ENCODE measurements around the gene SYNGAP1. TPM values are rescaled to one million over a fixed set of nuclear protein-coding genes. Genes with fewer than 3 reads are reported as not detected.
"Not testable (repeated sequence)": the region's sequence is repeated elsewhere in the genome, so short reads cannot be mapped to it uniquely, and the experiment has no call there.

SYNGAP1 gene
- total RNA-seq = 10 to 100 TPM; 42.0 to 48.2 TPM

- Mint-ChIP-seq H3K27me3 (ENCODE audit: low read depth) (peaks cover 7% of the 10 kb centered on the region), H3K27ac (peak within 1 kb of the TSS; percentile 98), H3K36me3 (ENCODE audit: low read depth) (peaks cover 18% of the 10 kb centered on the region), H3K4me3 (peak within 1 kb of the TSS; percentile 96), H3K4me1 (ENCODE audit: low read depth) (peaks cover 60% of the 10 kb centered on the region), H3K9me3 (ENCODE audit: insufficient read depth) (no peaks in the 10 kb centered on the region)
- CTCF ChIA-PET = interaction anchor here (0.7 to 2.8 kb wide), 7 partner anchors 10 to 430 kb away, joined by 3 to 21 read pairs (median 4); no protein-coding TSS in a partner anchor
- DNase-seq = peak; percentile 62
- ATAC-seq = no peak
- POLR2A ChIA-PET = interaction anchor here (0.6 to 3.1 kb wide), 11 partner anchors 10 to 158 kb away, joined by 3 to 23 read pairs (median 7); partner anchors contain the start of genes B3GALT4, PFDN6, RPS18 and VPS52
These were observed at the start of gene SYNGAP1 for GRCh38 chr6:33419580-33420490. Gene SYNGAP1 (plus strand): TSS chr6:33420065. CDS start chr6:33420265, 200 bp downstream.

- peaks cover 27% of the 10 kb centered on the region for H3K4me1 Mint-ChIP-seq (ENCODE audit: low read depth)
- ATAC-seq; H3K27me3 Mint-ChIP-seq (ENCODE audit: low read depth); H3K9me3 Mint-ChIP-seq (ENCODE audit: insufficient read depth); H3K36me3 Mint-ChIP-seq (ENCODE audit: low read depth); DNase-seq; POLR2A ChIA-PET; H3K4me3 Mint-ChIP-seq; H3K27ac Mint-ChIP-seq: not testable (repeated sequence)
- CTCF ChIA-PET = interaction anchor here (0.7 kb wide), 1 partner anchor 197 kb away, joined by 3 read pairs; no protein-coding TSS in a partner anchor
These were observed 48.0 kb upstream of the SYNGAP1 start for GRCh38 chr6:33371901-33372300.

GRCh38 chr6:33372526-33373123 is 47.2 kb upstream of the SYNGAP1 start:
- Mint-ChIP-seq H3K4me1 (ENCODE audit: low read depth) (peaks cover 31% of the 10 kb centered on the region), H3K4me3 (no peak overlapping the region), H3K9me3 (ENCODE audit: insufficient read depth) (no peaks in the 10 kb centered on the region), H3K27me3 (ENCODE audit: low read depth) (no peaks in the 10 kb centered on the region), H3K27ac (no peak overlapping the region), H3K36me3 (ENCODE audit: low read depth) (no peaks in the 10 kb centered on the region)
- ATAC-seq (no peak), DNase-seq (no peak)
- ChIA-PET CTCF (interaction anchor here (4.7 kb wide), 1 partner anchor 18 kb away, joined by 20 read pairs; no protein-coding TSS in a partner anchor), POLR2A (no interaction called here)

GRCh38 chr6:33373960-33374910 is 45.6 kb upstream of the SYNGAP1 start:
- Mint-ChIP-seq H3K36me3 (ENCODE audit: low read depth) (no peaks in the 10 kb centered on the region), H3K4me3 (peak overlapping the region; percentile 1), H3K27me3 (ENCODE audit: low read depth) (no peaks in the 10 kb centered on the region), H3K27ac (peak overlapping the region; percentile 77), H3K4me1 (ENCODE audit: low read depth) (peaks cover 31% of the 10 kb centered on the region), H3K9me3 (ENCODE audit: insufficient read depth) (no peaks in the 10 kb centered on the region)
- POLR2A ChIA-PET = interaction anchor here (0.6 to 1.6 kb wide), 4 partner anchors 13 to 403 kb away, joined by 3 to 7 read pairs (median 4); no protein-coding TSS in a partner anchor
- DNase-seq = no peak
- ATAC-seq = no peak
- CTCF ChIA-PET = interaction anchor here (0.6 to 4.7 kb wide), 5 partner anchors 9 to 120 kb away, joined by 3 to 20 read pairs (median 4); partner anchors contain the start of gene RGL2

GRCh38 chr6:33375143-33375671 is 44.7 kb upstream of the SYNGAP1 start:
- no peak for ATAC-seq
- DNase-seq = no peak
- Mint-ChIP-seq H3K9me3 (ENCODE audit: insufficient read depth) (no peaks in the 10 kb centered on the region), H3K4me3 (no peak overlapping the region), H3K27me3 (ENCODE audit: low read depth) (no peaks in the 10 kb centered on the region), H3K27ac (no peak overlapping the region), H3K36me3 (ENCODE audit: low read depth) (no peaks in the 10 kb centered on the region), H3K4me1 (ENCODE audit: low read depth) (peaks cover 31% of the 10 kb centered on the region)
- ChIA-PET POLR2A (interaction anchor here (0.9 to 1.6 kb wide), 2 partner anchors 14 to 404 kb away, joined by 3 to 7 read pairs; no protein-coding TSS in a partner anchor), CTCF (interaction anchor here (1.1 to 4.7 kb wide), 4 partner anchors 10 to 336 kb away, joined by 3 to 20 read pairs (median 4); partner anchors contain the start of genes RGL2 and UQCC2)

- POLR2A ChIA-PET = no interaction called here
- H3K9me3 Mint-ChIP-seq (ENCODE audit: insufficient read depth) = no peaks in the 10 kb centered on the region
- no peaks in the 10 kb centered on the region for H3K36me3 Mint-ChIP-seq (ENCODE audit: low read depth)
- no peak for DNase-seq
- peaks cover 6% of the 10 kb centered on the region for H3K27me3 Mint-ChIP-seq (ENCODE audit: low read depth)
- H3K27ac Mint-ChIP-seq = no peak overlapping the region
- H3K4me3 Mint-ChIP-seq = no peak overlapping the region
- ATAC-seq = no peak
- H3K4me1 Mint-ChIP-seq (ENCODE audit: low read depth) = peaks cover 31% of the 10 kb centered on the region
- CTCF ChIA-PET = interaction anchor here (4.7 kb wide), 1 partner anchor 13 kb away, joined by 20 read pairs; no protein-coding TSS in a partner anchor
These were observed 42.7 kb upstream of the SYNGAP1 start for GRCh38 chr6:33377171-33377570.

GRCh38 chr6:33379184-33379583 is 40.7 kb upstream of the SYNGAP1 start:
- H3K36me3 Mint-ChIP-seq (ENCODE audit: low read depth); ATAC-seq; POLR2A ChIA-PET; H3K27me3 Mint-ChIP-seq (ENCODE audit: low read depth); H3K27ac Mint-ChIP-seq; DNase-seq; H3K9me3 Mint-ChIP-seq (ENCODE audit: insufficient read depth); H3K4me3 Mint-ChIP-seq: not testable (repeated sequence)
- H3K4me1 Mint-ChIP-seq (ENCODE audit: low read depth) = peaks cover 18% of the 10 kb centered on the region
- CTCF ChIA-PET = interaction anchor here (0.9 kb wide), 1 partner anchor 12 kb away, joined by 4 read pairs; no protein-coding TSS in a partner anchor

- CTCF ChIA-PET = interaction anchor here (1.2 kb wide), 1 partner anchor 10 kb away, joined by 6 read pairs; no protein-coding TSS in a partner anchor
- POLR2A ChIA-PET = no interaction called here
These were observed 39.4 kb upstream of the SYNGAP1 start for GRCh38 chr6:33380272-33380981.

GRCh38 chr6:33383427-33384185 is 36.3 kb upstream of the SYNGAP1 start:
- Mint-ChIP-seq H3K27me3 (ENCODE audit: low read depth) (peaks cover 8% of the 10 kb centered on the region), H3K4me3 (no peak overlapping the region), H3K27ac (no peak overlapping the region), H3K36me3 (ENCODE audit: low read depth) (no peaks in the 10 kb centered on the region), H3K4me1 (ENCODE audit: low read depth) (no peaks in the 10 kb centered on the region), H3K9me3 (ENCODE audit: insufficient read depth) (no peaks in the 10 kb centered on the region)
- ChIA-PET CTCF (no interaction called here), POLR2A (no interaction called here)
- DNase-seq = no peak
- no peak for ATAC-seq

More at GRCh38 chr6:33380272-33380981, 39.4 kb upstream of the SYNGAP1 start:
- peaks cover 10% of the 10 kb centered on the region for H3K4me1 Mint-ChIP-seq (ENCODE audit: low read depth)
- H3K27me3 Mint-ChIP-seq (ENCODE audit: low read depth) = peaks cover 6% of the 10 kb centered on the region
- no peaks in the 10 kb centered on the region for H3K9me3 Mint-ChIP-seq (ENCODE audit: insufficient read depth)
- DNase-seq (no peak), ATAC-seq (no peak)
- H3K36me3 Mint-ChIP-seq (ENCODE audit: low read depth) = no peaks in the 10 kb centered on the region
- no peak overlapping the region for H3K27ac Mint-ChIP-seq
- H3K4me3 Mint-ChIP-seq = no peak overlapping the region

GRCh38 chr6:33384581-33385020 is 35.3 kb upstream of the SYNGAP1 start:
- ChIA-PET CTCF (no interaction called here), POLR2A (interaction anchor here (0.6 kb wide), 1 partner anchor 39 kb away, joined by 5 read pairs; no protein-coding TSS in a partner anchor)
- H3K27me3 Mint-ChIP-seq (ENCODE audit: low read depth) = peaks cover 8% of the 10 kb centered on the region
- no peak overlapping the region for H3K27ac Mint-ChIP-seq
- ATAC-seq (no peak), DNase-seq (no peak)
- H3K4me3 Mint-ChIP-seq = no peak overlapping the region
- H3K36me3 Mint-ChIP-seq (ENCODE audit: low read depth) = no peaks in the 10 kb centered on the region
- H3K4me1 Mint-ChIP-seq (ENCODE audit: low read depth) = no peaks in the 10 kb centered on the region
- H3K9me3 Mint-ChIP-seq (ENCODE audit: insufficient read depth) = no peaks in the 10 kb centered on the region
